OCI-LY1 (cell line): ENCODE data around the gene FMN1.

Source experiments
- H2AFZ ChIP-seq: fragments of 200-600 bp; sonication (generic), shearing (Covaris generic); 2 replicates; pipeline ENCODE4 v1.6.0; 2014; ENCODE audit warnings: antibody characterized with exemption, mild to moderate bottlenecking, low read length
- H3F3A ChIP-seq: fragments of 200-600 bp; sonication (generic), shearing (Covaris generic); 2 replicates; pipeline ENCODE4 v1.6.0; 2014; ENCODE audit warnings: mild to moderate bottlenecking, antibody characterized with exemption, low read length, moderate library complexity; ENCODE audit not compliant: insufficient read depth
- H3K27ac ChIP-seq: fragments of 200-600 bp; sonication (generic); 2 replicates; pipeline ENCODE4 v1.5.1; 2014; ENCODE audit warnings: low read length, mixed run types, mild to moderate bottlenecking, low read depth; ENCODE audit not compliant: poor library complexity, severe bottlenecking
- H3K27me3 ChIP-seq: fragments of 200-600 bp; sonication (generic); 2 replicates; pipeline ENCODE4 v1.6.0; 2014; ENCODE audit warnings: antibody characterized with exemption, mild to moderate bottlenecking, low read length, moderate library complexity; ENCODE audit not compliant: insufficient read depth
- H3K36me3 ChIP-seq: fragments of 200-600 bp; sonication (generic); 2 replicates; pipeline ENCODE4 v1.6.1; 2014; ENCODE audit warnings: mild to moderate bottlenecking, antibody characterized with exemption, low read length, moderate library complexity, mixed read lengths; ENCODE audit not compliant: insufficient read depth
- H3K4me1 ChIP-seq: fragments of 200-600 bp; sonication (generic); 2 replicates; pipeline ENCODE4 v1.5.1; 2014; ENCODE audit warnings: mild to moderate bottlenecking, low read length, moderate library complexity; ENCODE audit not compliant: insufficient read depth, severe bottlenecking
- H3K4me2 ChIP-seq: fragments of 200-600 bp; sonication (generic), shearing (Covaris generic); 2 replicates; pipeline ENCODE4 v1.6.1; 2014; ENCODE audit warnings: low read length
- H3K4me3 ChIP-seq: fragments of 200-600 bp; sonication (generic); 2 replicates; pipeline ENCODE4 v1.5.1; 2014; ENCODE audit warnings: low read length, low read depth, mild to moderate bottlenecking, mixed read lengths; ENCODE audit not compliant: poor library complexity, severe bottlenecking
- H3K79me2 ChIP-seq: fragments of 200-600 bp; shearing (Covaris generic); 2 replicates; pipeline ENCODE4 v1.6.1; 2016; ENCODE audit warnings: mixed run types, low read length, mixed read lengths; ENCODE audit not compliant: insufficient read depth
- H3K9ac ChIP-seq: fragments of 200-600 bp; sonication (generic), shearing (Covaris generic); 2 replicates; pipeline ENCODE4 v1.6.1; 2014; ENCODE audit warnings: mild to moderate bottlenecking, low read length, mixed read lengths
- H3K9me2 ChIP-seq: fragments of 200-600 bp; sonication (generic), shearing (Covaris generic); 2 replicates; pipeline ENCODE4 v1.6.1; 2014; ENCODE audit warnings: low read depth, mild to moderate bottlenecking, low read length, mixed read lengths
- H3K9me3 ChIP-seq: fragments of 200-600 bp; shearing (Covaris generic); 2 replicates; pipeline ENCODE4 v1.6.1; 2014; ENCODE audit warnings: low read length, mixed read lengths
- H4K20me1 ChIP-seq: fragments of 200-600 bp; sonication (generic), shearing (Covaris generic); 2 replicates; pipeline ENCODE4 v1.6.0; 2016; ENCODE audit warnings: mild to moderate bottlenecking, low read length; ENCODE audit not compliant: insufficient read depth
- EZH2 ChIP-seq: fragments of 200-600 bp; sonication (generic), shearing (Covaris generic); IDR thresholded peaks from 2 replicates; pipeline ENCODE4 v1.8.0; 2017; ENCODE audit warnings: borderline replicate concordance, mixed run types, mild to moderate bottlenecking, antibody characterized with exemption, low read length, moderate library complexity, mixed read lengths
- TF ChIP-seq, protein P1 (sequence below): fragments of 200-600 bp; sonication (generic), shearing (Covaris generic); IDR thresholded peaks from 2 replicates; pipeline ENCODE4 v1.5.1; 2017; ENCODE audit warnings: mild to moderate bottlenecking, antibody characterized with exemption, low read length, moderate library complexity, mixed read lengths

FMN1 gene

DNA sequence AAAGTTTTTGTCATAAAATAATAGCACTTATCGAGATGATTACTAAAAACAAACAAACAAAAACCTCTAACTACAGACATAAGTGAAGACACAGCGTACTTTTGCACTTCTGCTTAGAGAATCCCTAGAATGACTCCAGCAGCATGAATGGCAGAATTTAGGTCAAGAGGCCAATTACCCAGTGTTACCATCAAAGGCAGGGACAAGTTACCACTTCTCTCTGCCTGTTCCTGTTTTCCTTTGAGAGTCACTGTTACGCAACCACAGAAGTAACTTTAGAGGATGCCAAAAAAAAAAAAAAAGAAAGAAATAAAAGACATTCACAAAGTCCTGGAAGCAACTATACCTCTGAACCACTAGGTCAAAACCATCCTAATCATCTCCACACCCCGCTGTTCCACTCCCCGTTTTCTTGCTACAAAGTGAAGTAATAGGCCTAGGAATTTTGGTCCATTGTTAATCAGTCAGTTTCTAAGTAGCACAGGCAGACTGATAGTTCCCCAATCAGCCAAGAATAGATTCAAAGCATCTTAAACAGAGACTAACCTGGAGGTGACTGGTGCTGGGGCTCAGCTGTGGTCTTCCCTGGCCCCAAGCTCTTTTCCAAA is 41.9 kb downstream of the FMN1 start:
- TF ChIP-seq EZH2: no peak
- TF ChIP-seq, protein P1, sequence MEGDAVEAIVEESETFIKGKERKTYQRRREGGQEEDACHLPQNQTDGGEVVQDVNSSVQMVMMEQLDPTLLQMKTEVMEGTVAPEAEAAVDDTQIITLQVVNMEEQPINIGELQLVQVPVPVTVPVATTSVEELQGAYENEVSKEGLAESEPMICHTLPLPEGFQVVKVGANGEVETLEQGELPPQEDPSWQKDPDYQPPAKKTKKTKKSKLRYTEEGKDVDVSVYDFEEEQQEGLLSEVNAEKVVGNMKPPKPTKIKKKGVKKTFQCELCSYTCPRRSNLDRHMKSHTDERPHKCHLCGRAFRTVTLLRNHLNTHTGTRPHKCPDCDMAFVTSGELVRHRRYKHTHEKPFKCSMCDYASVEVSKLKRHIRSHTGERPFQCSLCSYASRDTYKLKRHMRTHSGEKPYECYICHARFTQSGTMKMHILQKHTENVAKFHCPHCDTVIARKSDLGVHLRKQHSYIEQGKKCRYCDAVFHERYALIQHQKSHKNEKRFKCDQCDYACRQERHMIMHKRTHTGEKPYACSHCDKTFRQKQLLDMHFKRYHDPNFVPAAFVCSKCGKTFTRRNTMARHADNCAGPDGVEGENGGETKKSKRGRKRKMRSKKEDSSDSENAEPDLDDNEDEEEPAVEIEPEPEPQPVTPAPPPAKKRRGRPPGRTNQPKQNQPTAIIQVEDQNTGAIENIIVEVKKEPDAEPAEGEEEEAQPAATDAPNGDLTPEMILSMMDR: no peak
- Histone ChIP-seq H3K27ac (no peak overlapping the region), H3K27me3 (no peaks in the 10 kb centered on the region), H3K9me3 (no peaks in the 10 kb centered on the region), H3K4me1 (no peaks in the 10 kb centered on the region), H3F3A (no peaks in the 10 kb centered on the region), H3K4me3 (no peak overlapping the region), H3K79me2 (no peaks in the 10 kb centered on the region), H4K20me1 (no peaks in the 10 kb centered on the region), H3K4me2 (no peak overlapping the region), H3K9me2 (no peaks in the 10 kb centered on the region), H2AFZ (no peak overlapping the region), H3K36me3 (no peaks in the 10 kb centered on the region), H3K9ac (no peak overlapping the region)

DNA sequence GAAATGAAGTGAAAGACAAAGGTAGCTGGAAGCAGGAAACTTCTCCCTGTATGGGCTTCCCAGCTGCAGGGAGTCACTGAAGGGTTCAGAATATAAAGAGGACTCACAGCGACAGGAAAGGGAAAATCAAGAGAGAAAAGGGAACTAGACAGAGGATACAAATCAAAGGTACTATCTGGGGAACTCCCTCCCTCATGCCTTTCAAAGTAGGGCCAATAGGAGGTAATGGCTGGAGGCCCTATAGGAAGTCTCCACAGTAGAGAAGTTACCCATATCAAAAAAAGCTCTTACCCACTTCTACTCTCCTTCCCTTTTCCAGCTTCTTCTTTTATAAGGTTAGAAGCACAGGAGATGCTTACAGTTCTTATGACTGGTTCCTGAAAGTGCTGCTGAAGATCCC is 43.5 kb downstream of the FMN1 start:
- Histone ChIP-seq H3K79me2 (no peaks in the 10 kb centered on the region), H3K9ac (no peak overlapping the region)

DNA sequence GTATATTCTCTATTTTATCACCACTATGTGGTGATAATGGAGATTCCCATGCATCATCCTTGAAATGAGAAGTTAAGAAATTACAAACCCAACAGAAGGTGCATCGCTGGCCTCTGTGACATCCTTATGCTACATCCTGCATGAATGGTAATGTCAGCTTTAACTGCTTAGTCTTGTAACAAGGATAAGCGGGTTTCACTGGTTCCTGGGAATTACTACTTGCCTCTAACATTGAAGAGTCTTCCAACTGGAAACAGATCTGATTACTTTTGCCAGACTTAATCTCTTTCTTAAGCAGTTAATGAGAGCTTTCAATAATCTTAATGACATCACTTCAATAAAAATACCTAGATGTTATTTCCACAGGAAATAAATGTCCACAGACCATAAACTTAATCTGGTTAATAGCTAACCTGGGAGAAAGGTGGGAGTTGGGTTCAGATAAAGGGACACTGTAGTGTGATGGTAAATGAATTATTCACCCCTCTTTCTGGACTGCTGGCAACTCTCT is 44.0 kb downstream of the FMN1 start:
- Histone ChIP-seq H3K9me3 (no peaks in the 10 kb centered on the region), H3K79me2 (no peaks in the 10 kb centered on the region), H3K36me3 (no peaks in the 10 kb centered on the region), H3K4me2 (no peak overlapping the region), H3K4me3 (no peak overlapping the region), H4K20me1 (no peaks in the 10 kb centered on the region), H3K27ac (no peak overlapping the region), H3F3A (no peaks in the 10 kb centered on the region), H2AFZ (no peak overlapping the region), H3K4me1 (no peaks in the 10 kb centered on the region), H3K9ac (no peak overlapping the region), H3K27me3 (no peaks in the 10 kb centered on the region), H3K9me2 (no peaks in the 10 kb centered on the region)
- TF ChIP-seq EZH2: no peak
- TF ChIP-seq, protein P1: no peak

More for the DNA sequence above, 43.5 kb downstream of the FMN1 start:
- Histone ChIP-seq H3K4me1 (no peaks in the 10 kb centered on the region), H3K4me3 (no peak overlapping the region), H3K27me3 (no peaks in the 10 kb centered on the region), H3K36me3 (no peaks in the 10 kb centered on the region), H3K9me3 (no peaks in the 10 kb centered on the region), H3K4me2 (no peak overlapping the region), H4K20me1 (no peaks in the 10 kb centered on the region), H3K27ac (no peak overlapping the region), H3K9me2 (no peaks in the 10 kb centered on the region), H2AFZ (no peak overlapping the region), H3F3A (no peaks in the 10 kb centered on the region)
- TF ChIP-seq EZH2: no peak
- TF ChIP-seq, protein P1: no peak
